ENCODE data around the gene ADAMTS8.

ADAMTS8 gene

DNA sequence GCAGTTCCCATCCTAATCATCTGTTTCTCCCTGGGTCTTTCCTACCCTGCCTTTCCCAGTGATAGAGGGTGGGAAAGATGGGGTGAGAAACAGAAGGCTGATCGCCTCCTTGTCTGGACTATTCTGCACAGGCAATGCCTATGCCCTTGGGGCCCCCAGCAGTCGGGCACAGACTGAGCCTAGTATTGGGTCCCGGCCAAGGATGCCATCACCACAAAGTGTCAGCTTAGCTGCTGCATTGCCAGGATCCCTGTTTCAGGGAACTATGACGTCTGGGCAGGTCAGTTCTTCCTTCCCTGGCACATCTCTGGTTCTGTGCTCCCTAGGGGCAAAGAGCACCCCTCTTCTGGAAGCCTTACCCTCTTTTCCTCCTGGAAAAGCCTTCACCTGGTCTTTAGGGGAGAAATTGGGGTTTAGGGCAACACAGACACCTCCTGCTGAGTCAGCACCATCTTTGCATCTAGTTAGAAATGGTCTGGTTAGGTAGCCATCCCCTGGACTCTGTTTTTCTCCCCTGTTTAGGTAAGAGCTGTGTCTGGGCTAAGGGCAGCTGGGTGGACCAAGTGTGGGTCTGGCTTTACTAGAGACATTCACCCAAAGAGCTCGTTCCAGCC, 2.1 kb downstream of the ADAMTS8 start:
- H3K4me3 Mint-ChIP-seq, result peak overlapping the region; percentile 77 to 86 (median 86)
- H3K4me1 Mint-ChIP-seq, result peaks cover 18% of the 10 kb centered on the region
- no peaks in the 10 kb centered on the region for H3K9me3 Mint-ChIP-seq
- no peaks in the 10 kb centered on the region for H3K36me3 Mint-ChIP-seq (ENCODE audit: low read depth)
- peaks cover 77% of the 10 kb centered on the region for H3K27me3 Mint-ChIP-seq (ENCODE audit: low read depth)
- no peak overlapping the region for H3K27ac Mint-ChIP-seq
- TF ChIP-seq, protein P1, sequence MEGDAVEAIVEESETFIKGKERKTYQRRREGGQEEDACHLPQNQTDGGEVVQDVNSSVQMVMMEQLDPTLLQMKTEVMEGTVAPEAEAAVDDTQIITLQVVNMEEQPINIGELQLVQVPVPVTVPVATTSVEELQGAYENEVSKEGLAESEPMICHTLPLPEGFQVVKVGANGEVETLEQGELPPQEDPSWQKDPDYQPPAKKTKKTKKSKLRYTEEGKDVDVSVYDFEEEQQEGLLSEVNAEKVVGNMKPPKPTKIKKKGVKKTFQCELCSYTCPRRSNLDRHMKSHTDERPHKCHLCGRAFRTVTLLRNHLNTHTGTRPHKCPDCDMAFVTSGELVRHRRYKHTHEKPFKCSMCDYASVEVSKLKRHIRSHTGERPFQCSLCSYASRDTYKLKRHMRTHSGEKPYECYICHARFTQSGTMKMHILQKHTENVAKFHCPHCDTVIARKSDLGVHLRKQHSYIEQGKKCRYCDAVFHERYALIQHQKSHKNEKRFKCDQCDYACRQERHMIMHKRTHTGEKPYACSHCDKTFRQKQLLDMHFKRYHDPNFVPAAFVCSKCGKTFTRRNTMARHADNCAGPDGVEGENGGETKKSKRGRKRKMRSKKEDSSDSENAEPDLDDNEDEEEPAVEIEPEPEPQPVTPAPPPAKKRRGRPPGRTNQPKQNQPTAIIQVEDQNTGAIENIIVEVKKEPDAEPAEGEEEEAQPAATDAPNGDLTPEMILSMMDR (IDR thresholded peaks at IDR 0.05; ENCODE audit: unreplicated experiment in 3 of 3), result no peak

DNA sequence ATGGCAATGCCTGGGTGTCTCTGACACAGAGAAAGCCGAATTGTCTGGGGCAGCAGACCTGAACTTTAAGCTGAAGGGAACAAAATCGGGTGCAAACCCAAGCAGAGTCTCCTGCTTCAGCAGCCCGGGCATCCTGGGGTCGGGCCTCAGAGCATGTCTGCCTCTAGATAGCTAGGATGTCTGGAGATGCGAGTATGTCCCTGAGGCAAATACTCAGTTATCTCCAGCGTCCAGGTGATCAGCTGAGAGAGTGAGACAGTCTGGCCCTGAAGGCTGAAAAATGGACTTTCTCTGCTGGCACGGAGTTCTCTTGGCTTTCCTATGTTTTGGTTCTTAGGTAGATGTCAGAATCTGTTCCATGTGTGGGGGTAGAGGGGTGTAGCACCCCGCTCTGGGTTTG, 3.3 kb downstream of the ADAMTS8 start:
- TF ChIP-seq, protein P1 (IDR thresholded peaks at IDR 0.05; ENCODE audit: unreplicated experiment in 3 of 3), result no peak
- H3K27me3 Mint-ChIP-seq (ENCODE audit: low read depth), result peaks cover 70% of the 10 kb centered on the region
- H3K36me3 Mint-ChIP-seq (ENCODE audit: low read depth), result no peaks in the 10 kb centered on the region
- peaks cover 18% of the 10 kb centered on the region for H3K4me1 Mint-ChIP-seq
- peak overlapping the region; percentile 27 to 73 (median 59) for H3K4me3 Mint-ChIP-seq
- no peak overlapping the region for H3K27ac Mint-ChIP-seq
- no peaks in the 10 kb centered on the region for H3K9me3 Mint-ChIP-seq

DNA sequence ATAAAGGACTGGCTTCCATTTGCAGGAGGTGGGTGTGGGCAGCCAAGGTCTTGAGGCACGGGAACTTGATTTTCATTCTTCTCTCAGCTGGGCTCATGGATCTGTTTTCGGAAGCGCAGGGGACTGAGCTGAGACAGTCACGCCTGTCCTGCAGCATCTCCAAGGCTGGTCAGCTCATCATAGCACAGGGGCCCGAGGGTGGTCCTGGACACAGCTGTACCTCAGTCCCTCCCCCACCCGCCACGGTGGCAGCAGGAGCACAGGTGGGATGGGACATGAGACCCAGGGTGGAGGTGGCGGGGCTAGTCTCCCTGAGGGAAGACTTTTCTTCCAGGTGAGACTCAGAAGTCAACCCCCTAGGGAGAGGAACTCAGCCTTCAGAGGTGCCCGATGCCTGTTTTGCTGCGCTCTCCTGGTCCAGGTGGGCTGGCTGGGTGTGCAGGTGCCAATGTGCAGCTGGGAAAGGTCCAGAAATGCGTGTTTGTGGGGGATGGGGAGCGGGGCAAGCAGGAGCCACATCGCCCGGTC, 3.7 kb downstream of the ADAMTS8 start:
- Mint-ChIP-seq H3K4me1 (peaks cover 19% of the 10 kb centered on the region), H3K9me3 (no peaks in the 10 kb centered on the region), H3K4me3 (peak overlapping the region in 1 of 3 experiments; percentile 27), H3K27ac (no peak overlapping the region), H3K27me3 (ENCODE audit: low read depth) (peaks cover 65% of the 10 kb centered on the region), H3K36me3 (ENCODE audit: low read depth) (no peaks in the 10 kb centered on the region)
- TF ChIP-seq, protein P1 (IDR thresholded peaks at IDR 0.05; ENCODE audit: unreplicated experiment in 3 of 3), result no peak

DNA sequence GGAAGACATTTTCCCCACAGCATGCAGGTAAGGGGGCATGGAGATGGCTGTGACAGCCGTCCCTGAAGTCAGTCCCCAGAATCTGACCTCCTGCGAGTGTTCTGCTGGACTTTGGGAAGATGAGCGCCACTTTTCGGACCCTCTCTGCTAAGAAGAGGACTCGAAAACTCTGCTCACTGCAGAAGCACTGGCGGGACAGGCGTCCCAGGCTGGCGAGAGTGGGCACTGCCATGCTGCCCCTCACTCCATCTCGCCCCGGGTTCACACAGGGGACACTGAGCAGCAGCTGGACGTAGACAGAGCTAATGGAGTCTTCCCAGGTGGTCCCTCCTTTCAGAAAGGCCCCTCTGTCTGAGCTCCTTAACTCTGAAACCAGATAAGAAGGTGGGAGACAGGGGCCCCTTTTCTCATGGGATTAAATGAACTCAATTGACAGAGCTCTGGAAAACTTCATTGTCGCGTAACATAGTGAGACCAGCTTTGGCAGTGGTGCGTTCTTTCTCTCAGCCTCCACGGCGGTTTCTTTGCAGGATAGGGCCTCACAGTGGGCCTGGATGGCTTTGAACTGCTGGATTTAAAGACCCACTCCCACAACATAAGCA, 4.8 kb downstream of the ADAMTS8 start:
- H3K4me3 Mint-ChIP-seq, result no peak overlapping the region
- peaks cover 64% of the 10 kb centered on the region for H3K27me3 Mint-ChIP-seq (ENCODE audit: low read depth)
- no peaks in the 10 kb centered on the region for H3K36me3 Mint-ChIP-seq (ENCODE audit: low read depth)
- H3K27ac Mint-ChIP-seq, result no peak overlapping the region
- TF ChIP-seq, protein P1 (IDR thresholded peaks at IDR 0.05; ENCODE audit: unreplicated experiment in 3 of 3), result no peak
- H3K4me1 Mint-ChIP-seq, result peaks cover 23% of the 10 kb centered on the region
- H3K9me3 Mint-ChIP-seq, result no peaks in the 10 kb centered on the region

DNA sequence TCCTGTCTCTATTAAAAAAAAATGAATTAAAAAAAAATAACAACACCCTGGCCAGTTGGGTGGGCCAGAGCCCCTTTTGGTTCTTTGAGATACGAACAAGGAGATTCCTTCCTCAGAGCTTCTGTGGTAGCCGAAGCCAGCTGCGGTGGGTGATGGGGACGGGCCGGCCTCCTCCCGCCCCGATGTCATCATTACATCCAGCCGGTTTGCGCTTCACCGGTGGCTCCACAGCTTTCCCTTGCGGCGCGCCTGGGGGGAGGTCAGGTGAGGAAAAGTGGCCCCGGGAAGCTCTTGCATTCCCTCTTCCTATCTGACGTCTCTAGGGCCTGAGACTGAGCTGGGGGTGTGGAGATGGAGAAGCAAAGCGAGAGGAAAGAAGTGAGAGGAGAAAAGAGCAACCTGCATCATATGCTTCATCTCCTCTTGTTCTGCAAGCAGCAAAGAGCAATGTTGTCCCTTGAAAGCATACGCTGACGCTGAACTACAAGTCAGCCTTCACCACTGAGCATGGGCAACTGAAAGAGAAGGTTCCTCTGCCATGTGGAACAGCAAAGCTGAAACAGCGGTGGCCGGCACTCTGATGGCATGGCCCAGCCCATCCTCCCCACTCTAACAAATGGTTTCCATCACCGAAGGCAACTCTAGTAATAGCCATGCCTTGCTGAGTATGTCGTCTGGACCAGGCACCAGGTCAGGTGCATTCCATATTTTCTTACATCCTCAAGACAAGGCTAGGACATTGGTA, 6.0 kb downstream of the ADAMTS8 start:
- Mint-ChIP-seq H3K36me3 (ENCODE audit: low read depth) (no peaks in the 10 kb centered on the region), H3K9me3 (no peaks in the 10 kb centered on the region), H3K4me3 (no peak overlapping the region), H3K27me3 (ENCODE audit: low read depth) (peaks cover 67% of the 10 kb centered on the region), H3K27ac (no peak overlapping the region), H3K4me1 (peaks cover 23% of the 10 kb centered on the region)
- TF ChIP-seq, protein P1 (IDR thresholded peaks at IDR 0.05; ENCODE audit: unreplicated experiment in 3 of 3), result no peak
